ENCODE results near the gene BBX. TPM values are rescaled to one million over a fixed set of nuclear protein-coding genes. Genes with fewer than 3 reads are reported as not detected.

Gene BBX
- total and polyA plus RNA-seq, 2 of the 13 experiments (the other 11 are each of a cell fraction or from before 2014, with no cell fraction given), result 13.7 to 23.2 TPM

DNA sequence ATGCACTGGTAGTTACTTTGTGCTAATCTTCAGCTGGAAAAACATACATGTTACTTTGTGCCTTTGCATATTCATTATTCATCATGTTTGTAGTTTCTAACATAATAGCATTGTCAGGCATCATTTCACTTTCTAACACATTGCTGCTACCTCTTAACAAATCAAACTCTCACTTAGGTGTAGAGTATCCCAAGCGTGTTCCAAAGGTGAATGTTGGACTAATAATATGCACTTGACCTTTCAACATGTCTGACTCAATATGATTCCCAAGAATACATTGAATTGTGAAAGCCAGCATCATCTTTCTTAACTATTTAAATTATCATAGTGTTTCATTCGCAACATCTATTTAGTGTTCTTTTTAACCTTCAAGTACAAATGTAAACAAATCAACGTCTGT lies 211.6 kb downstream of the BBX start:
- TF ChIP-seq CREB3 (CRISPR knock-in tag; IDR thresholded peaks at IDR 0.05) (no peak), KMT2B (CRISPR knock-in tag; IDR thresholded peaks at IDR 0.05) (no peak), FOXC1 (CRISPR knock-in tag; IDR thresholded peaks at IDR 0.05; ENCODE audit: borderline replicate concordance) (no peak), CBX1 (IDR thresholded peaks at IDR 0.05; ENCODE audit: low read depth) (no peak), ZNF501 (CRISPR knock-in tag; IDR thresholded peaks at IDR 0.05) (no peak), KDM4B (CRISPR knock-in tag; IDR thresholded peaks at IDR 0.05) (no peak), ZNF652 (CRISPR knock-in tag; IDR thresholded peaks at IDR 0.05; ENCODE audit: borderline replicate concordance, low read depth) (no peak), ZNF33A (CRISPR knock-in tag; IDR thresholded peaks at IDR 0.05; ENCODE audit: borderline replicate concordance) (no peak), ZNF446 (CRISPR knock-in tag; IDR thresholded peaks at IDR 0.05) (no peak), FOXO4 (CRISPR knock-in tag; conservative IDR thresholded peaks at IDR 0.05) (no peak), ZNF350 (CRISPR knock-in tag; IDR thresholded peaks at IDR 0.05; ENCODE audit: borderline replicate concordance, low read depth) (no peak), ZNF816 (CRISPR knock-in tag; IDR thresholded peaks at IDR 0.05; ENCODE audit: borderline replicate concordance) (no peak)
- TF ChIP-seq, protein P1, sequence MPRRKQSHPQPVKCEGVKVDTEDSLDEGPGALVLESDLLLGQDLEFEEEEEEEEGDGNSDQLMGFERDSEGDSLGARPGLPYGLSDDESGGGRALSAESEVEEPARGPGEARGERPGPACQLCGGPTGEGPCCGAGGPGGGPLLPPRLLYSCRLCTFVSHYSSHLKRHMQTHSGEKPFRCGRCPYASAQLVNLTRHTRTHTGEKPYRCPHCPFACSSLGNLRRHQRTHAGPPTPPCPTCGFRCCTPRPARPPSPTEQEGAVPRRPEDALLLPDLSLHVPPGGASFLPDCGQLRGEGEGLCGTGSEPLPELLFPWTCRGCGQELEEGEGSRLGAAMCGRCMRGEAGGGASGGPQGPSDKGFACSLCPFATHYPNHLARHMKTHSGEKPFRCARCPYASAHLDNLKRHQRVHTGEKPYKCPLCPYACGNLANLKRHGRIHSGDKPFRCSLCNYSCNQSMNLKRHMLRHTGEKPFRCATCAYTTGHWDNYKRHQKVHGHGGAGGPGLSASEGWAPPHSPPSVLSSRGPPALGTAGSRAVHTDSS (CRISPR knock-in tag; conservative IDR thresholded peaks at IDR 0.05), result no peak
- TF ChIP-seq, protein P2, sequence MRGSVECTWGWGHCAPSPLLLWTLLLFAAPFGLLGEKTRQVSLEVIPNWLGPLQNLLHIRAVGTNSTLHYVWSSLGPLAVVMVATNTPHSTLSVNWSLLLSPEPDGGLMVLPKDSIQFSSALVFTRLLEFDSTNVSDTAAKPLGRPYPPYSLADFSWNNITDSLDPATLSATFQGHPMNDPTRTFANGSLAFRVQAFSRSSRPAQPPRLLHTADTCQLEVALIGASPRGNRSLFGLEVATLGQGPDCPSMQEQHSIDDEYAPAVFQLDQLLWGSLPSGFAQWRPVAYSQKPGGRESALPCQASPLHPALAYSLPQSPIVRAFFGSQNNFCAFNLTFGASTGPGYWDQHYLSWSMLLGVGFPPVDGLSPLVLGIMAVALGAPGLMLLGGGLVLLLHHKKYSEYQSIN (CRISPR knock-in tag; IDR thresholded peaks at IDR 0.05; ENCODE audit: borderline replicate concordance), result no peak
- DNase-seq (ENCODE audit: low spot score), result no peak
- no peak overlapping the region for H3K27ac ChIP-seq (ENCODE audit: extremely low read length, insufficient read depth, low read length)
- in situ Hi-C loops (cut with HindIII; ENCODE audit: extremely low pct_ligation_motif_present, low pct_unique_long_range_greater_than_20kb) (no loop called here), intact Hi-C loops (cut with micrococcal nuclease; ENCODE audit: unreplicated experiment) (no loop called here)
- BruUV-seq (replicated peaks), result no TSS peak
- no peaks in the 10 kb centered on the region for H3K79me2 ChIP-seq (ENCODE audit: insufficient read depth, low read length)
- no peak for FAIRE-seq
- no peak for ATAC-seq
- ChIA-PET POLR2A (no interaction called here), CTCF (ENCODE audit: low intra/inter-chr PET ratio, low total read pairs) (no interaction called here)
- H3K27me3 ChIP-seq (ENCODE audit: control insufficient read depth in 1 of 2, insufficient read depth in 2 of 2, low read length in 2 of 2), result no peaks in the 10 kb centered on the region
- H4K20me1 ChIP-seq (ENCODE audit: insufficient read depth, low read length), result no peaks in the 10 kb centered on the region
- H3K9ac ChIP-seq (ENCODE audit: insufficient read depth, low read depth, low read length), result no peak overlapping the region
- 92% methylated on average over 3 of the region's 3 CpGs for WGBS (ENCODE audit: low lambda C conversion rate)
- no peak overlapping the region for H3K4me3 ChIP-seq (replicated peaks in 1 of 3; ENCODE audit: insufficient read depth in 1 of 3, low read depth in 2 of 3, low read length in 3 of 3)
- H3K4me1 ChIP-seq (ENCODE audit: insufficient read depth, low read length), result no peaks in the 10 kb centered on the region
- H2AFZ ChIP-seq (ENCODE audit: low read length), result no peak overlapping the region
- no peaks in the 10 kb centered on the region for H3K9me3 ChIP-seq (ENCODE audit: low read length)
- peaks cover 3 to 23% of the 10 kb centered on the region in 2 experiments for H3K36me3 ChIP-seq (replicated peaks in 1 of 2; ENCODE audit: control insufficient read depth in 1 of 2, insufficient read depth in 2 of 2, low read length in 2 of 2)
- no peak overlapping the region for H3K4me2 ChIP-seq (ENCODE audit: low read depth, low read length)
